Testis (tissue), 3 donors: ENCODE measurements around the gene PCNX3. TPM values are rescaled to one million over a fixed set of nuclear protein-coding genes. Genes with fewer than 3 reads are reported as not detected.

Experiments
- DNase-seq: peaks from one replicate; pipeline ENCODE4 v3.0.0-alpha.2; 2019
- H3K27ac ChIP-seq, 2 donors: fragments of 200-600 bp; sonication (generic); one replicate each; pipeline ENCODE4 v1.5.1; 2019
- H3K27me3 ChIP-seq: fragments of 200-600 bp; sonication (generic); one replicate; pipeline ENCODE4 v1.5.1; 2019
- H3K36me3 ChIP-seq: fragments of 200-600 bp; sonication (generic); one replicate; pipeline ENCODE4 v1.5.1; 2017; ENCODE audit warnings: low read depth; ENCODE audit errors: missing control alignments
- H3K4me1 ChIP-seq: fragments of 200-600 bp; sonication (generic); one replicate; pipeline ENCODE4 v1.5.1; 2019
- H3K4me3 ChIP-seq, 2 donors: fragments of 200-600 bp; sonication (generic); one replicate each; pipeline ENCODE4 v1.5.1; 2017 to 2019
- H3K9me3 ChIP-seq: fragments of 200-600 bp; sonication (generic); one replicate; pipeline ENCODE4 v1.5.1; 2017
- POLR2A ChIP-seq: fragments of 450-650 bp; IDR thresholded peaks from one replicate; pipeline ENCODE4 v1.6.1; 2017; ENCODE audit warnings: antibody characterized with exemption, mild to moderate bottlenecking, moderate library complexity
- WGBS, 2 donors: methylation state at CpG; one replicate each; pipeline ENCODE4 v1.1.5; 2018; 5-methylcytosine and 5-hydroxymethylcytosine counted together
- intact Hi-C: fragments of 100-400 bp; cut with DNase I; formaldehyde crosslinking; loops from one replicate; pipeline ENCODE4 v1.15.1; 2023; ENCODE audit warnings: low total_unique reads
- polyA plus RNA-seq: library from polyadenylated mRNA; stranded (reverse); fragments of 350-450 nt; fragmentation: Illumina TruSeq; extraction: RNeasy Lipid Tissue Mini Kit (QIAGEN cat#74804); gene quantifications from one replicate; pipeline ENCODE4 v1.2.3, GENCODE V29; 2014; ENCODE audit warnings: low read depth, low replicate concordance; ENCODE audit not compliant: insufficient read depth
- total RNA-seq, 2 donors: library from RNA; depleted of rRNA; stranded (reverse); fragments of >200 nt; gene quantifications; one replicate each; pipeline ENCODE4 v1.2.3, GENCODE V29; 2016
- TF ChIP-seq, protein P1 (sequence below), 3 experiments: fragments of 450-650 bp in 2 of 3; fragments of 200-600 bp in 1 of 3; sonication (generic) in 1 of 3; IDR thresholded peaks; one replicate each; pipeline ENCODE4 v1.5.1; 2016 to 2019; ENCODE audit warnings: antibody characterized with exemption in 3 of 3, mild to moderate bottlenecking in 2 of 3, moderate library complexity in 1 of 3

The PCNX3 gene
- total and polyA plus RNA-seq, 3 donors from 2014 or later, result 61.4 to 87.6 (median 78.4) TPM

DNA sequence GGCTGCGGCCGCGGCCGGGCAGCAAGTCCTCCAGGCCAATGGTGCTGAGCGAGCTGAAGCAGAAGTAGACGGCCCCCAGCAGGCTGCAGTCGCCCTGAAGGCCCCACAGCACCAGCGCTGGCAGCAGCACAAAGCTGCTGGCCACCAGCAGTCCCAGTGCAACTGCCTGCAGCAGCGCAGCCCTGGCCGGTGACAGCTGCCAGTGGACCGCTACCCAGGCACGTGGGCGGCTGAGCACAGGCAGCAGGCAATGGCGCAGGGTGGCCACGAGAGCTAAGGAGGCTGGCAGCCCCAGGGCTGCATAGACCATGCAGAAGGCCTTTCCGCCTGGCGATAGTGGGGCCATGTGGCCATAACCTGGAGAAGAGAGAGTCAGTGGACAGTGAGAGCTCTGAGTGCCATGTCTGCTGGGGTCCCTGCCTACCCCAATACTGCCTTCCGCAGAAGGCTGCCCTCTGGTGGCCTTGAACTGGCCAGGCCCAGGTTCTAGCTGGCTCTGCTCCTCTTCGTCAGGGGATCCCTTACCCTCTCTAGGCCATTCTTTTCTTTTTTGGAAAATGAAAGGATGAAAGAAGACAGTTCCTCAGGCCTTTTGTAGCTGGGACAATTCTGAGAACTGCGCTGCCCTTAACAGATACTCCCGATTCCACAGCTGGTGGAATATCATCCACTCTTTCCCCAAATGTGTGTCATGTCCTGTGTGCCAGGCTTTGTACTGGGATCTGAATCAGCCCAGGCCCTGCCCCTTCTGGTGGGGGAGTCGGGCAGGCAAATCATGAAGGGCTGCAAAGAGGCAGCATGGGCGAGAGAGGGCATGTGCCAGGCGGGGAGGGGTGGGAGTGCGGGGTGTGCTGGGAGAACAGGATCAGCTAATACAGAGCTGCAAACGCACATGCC, 21.8 kb upstream of the PCNX3 start:
- no peaks in the 10 kb centered on the region for H3K36me3 ChIP-seq
- no peak overlapping the region for H3K4me3 ChIP-seq
- H3K4me1 ChIP-seq, result peaks cover 7% of the 10 kb centered on the region
- H3K27me3 ChIP-seq, result no peaks in the 10 kb centered on the region
- 74 to 75% methylated on average over 9 to 24 of the region's 26 CpGs for WGBS, 2 donors
- H3K9me3 ChIP-seq, result no peaks in the 10 kb centered on the region
- DNase-seq, result peak; percentile 57
- no peak overlapping the region for H3K27ac ChIP-seq
- TF ChIP-seq, protein P1, sequence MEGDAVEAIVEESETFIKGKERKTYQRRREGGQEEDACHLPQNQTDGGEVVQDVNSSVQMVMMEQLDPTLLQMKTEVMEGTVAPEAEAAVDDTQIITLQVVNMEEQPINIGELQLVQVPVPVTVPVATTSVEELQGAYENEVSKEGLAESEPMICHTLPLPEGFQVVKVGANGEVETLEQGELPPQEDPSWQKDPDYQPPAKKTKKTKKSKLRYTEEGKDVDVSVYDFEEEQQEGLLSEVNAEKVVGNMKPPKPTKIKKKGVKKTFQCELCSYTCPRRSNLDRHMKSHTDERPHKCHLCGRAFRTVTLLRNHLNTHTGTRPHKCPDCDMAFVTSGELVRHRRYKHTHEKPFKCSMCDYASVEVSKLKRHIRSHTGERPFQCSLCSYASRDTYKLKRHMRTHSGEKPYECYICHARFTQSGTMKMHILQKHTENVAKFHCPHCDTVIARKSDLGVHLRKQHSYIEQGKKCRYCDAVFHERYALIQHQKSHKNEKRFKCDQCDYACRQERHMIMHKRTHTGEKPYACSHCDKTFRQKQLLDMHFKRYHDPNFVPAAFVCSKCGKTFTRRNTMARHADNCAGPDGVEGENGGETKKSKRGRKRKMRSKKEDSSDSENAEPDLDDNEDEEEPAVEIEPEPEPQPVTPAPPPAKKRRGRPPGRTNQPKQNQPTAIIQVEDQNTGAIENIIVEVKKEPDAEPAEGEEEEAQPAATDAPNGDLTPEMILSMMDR (IDR thresholded peaks at IDR 0.05), result peak in 2 of 3 experiments; percentile 45
- no peak for TF ChIP-seq POLR2A
- intact Hi-C loops, result no loop called here

DNA sequence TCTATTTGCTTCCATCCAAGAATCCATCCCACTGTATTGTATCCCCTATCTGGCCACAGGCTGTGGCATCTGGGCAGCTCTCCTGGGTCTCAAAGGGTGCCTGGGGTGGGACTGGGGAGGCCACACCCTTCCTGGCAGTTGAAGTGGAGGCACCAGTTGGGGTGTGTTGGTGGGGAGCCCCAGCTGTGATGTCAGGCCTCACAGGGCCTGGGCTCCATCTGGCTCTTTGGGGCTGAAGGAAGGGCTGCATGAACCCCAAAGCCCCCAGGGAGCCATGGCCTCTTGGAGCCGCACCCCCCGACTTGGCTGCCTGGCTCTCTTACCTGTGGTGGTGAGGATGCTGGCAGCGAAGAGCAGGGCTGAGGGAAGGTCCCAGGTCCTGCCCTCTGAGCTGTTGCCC, 20.4 kb upstream of the PCNX3 start:
- no peak overlapping the region for H3K27ac ChIP-seq
- no peak for DNase-seq

DNA sequence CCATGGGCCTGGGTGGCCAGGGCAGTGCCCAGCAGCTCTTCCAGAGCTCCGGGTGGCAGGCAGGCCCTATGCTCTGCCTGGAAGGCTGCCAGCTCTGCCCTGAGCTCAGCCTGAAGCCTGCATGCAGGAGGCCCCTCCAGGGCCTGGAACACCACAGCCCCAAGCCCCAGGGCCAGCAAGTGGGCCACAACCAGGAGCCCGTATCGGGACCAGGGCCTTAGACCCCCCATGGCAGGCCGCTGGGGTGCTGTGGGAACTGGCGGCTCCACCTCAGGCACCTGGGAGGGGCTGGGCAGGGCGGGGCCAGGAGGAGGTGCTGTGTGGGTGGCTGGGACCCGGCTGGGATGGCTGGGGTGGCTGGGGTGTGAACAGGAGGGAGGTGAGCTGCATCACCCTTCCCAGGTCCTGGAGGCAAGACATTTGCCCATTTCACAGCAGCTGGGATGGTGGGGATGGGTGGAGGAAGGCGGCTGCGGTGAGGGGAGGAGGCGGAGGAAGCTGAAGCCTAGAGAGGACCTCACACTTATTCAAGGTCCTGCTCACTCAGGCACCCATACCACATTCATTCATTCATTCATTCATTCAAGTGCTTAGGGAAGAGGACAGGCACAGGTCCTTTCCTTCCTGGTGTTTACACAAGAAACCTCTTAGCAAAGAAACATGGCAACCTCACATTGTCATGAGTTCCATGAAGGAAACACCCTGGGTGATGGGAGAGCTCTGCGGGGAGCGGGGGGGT, 19.9 kb upstream of the PCNX3 start, which contains the start of gene KCNK7:
Gene KCNK7, minus strand, starts transcription at position 258 of the 739 bp plus-strand sequence. Its CDS starts 28 bp downstream, at position 230.
- intact Hi-C loops, result no loop called here
- H3K27me3 ChIP-seq, result no peaks in the 10 kb centered on the region
- H3K4me3 ChIP-seq, result no peak within 1 kb of the TSS
- no peaks in the 10 kb centered on the region for H3K36me3 ChIP-seq
- WGBS, 2 donors, result 77 to 90% methylated on average over 9 to 12 of the region's 12 CpGs
- no peaks in the 10 kb centered on the region for H3K9me3 ChIP-seq
- DNase-seq, result no peak
- no peak within 1 kb of the TSS for H3K27ac ChIP-seq
- H3K4me1 ChIP-seq, result peaks cover 4% of the 10 kb centered on the region
- TF ChIP-seq, protein P1 (IDR thresholded peaks at IDR 0.05), result no peak
- no peak for TF ChIP-seq POLR2A

More for the DNA sequence above, 20.4 kb upstream of the PCNX3 start:
- Histone ChIP-seq H3K36me3 (no peaks in the 10 kb centered on the region), H3K4me1 (peaks cover 4% of the 10 kb centered on the region), H3K27me3 (no peaks in the 10 kb centered on the region), H3K9me3 (no peaks in the 10 kb centered on the region), H3K4me3 (no peak overlapping the region)
- 87% methylated on average over 3 of the region's 3 CpGs; no CpG with 5 or more reads in 1 of the 2 donors for WGBS, 2 donors
- TF ChIP-seq, protein P1 (IDR thresholded peaks at IDR 0.05), result no peak
- TF ChIP-seq POLR2A, result no peak
- intact Hi-C loops, result no loop called here

DNA sequence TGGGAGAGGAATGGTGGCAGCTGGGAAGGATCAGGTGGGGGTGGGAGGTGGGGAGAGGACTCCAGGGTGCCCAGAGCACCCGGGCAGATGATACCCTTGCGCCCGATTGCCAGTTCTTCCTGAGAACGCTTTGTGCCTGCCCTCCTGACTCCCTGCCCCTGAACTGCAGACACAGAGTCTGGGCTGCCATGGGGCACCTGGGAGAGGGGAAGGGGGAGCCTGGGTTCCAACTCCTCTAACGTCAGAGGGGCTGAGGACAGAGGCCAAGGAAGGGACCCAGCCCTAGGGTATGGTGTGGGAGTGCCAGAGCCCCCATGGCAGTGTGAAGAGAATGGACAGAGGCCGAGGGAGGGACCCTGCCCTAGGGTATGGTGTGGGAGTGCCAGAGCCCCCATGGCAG, 19.1 kb upstream of the PCNX3 start:
- no peaks in the 10 kb centered on the region for H3K36me3 ChIP-seq
- H3K4me1 ChIP-seq, result peaks cover 4% of the 10 kb centered on the region
- no peak for DNase-seq
- no peaks in the 10 kb centered on the region for H3K27me3 ChIP-seq
- TF ChIP-seq, protein P1 (IDR thresholded peaks at IDR 0.05), result no peak
- TF ChIP-seq POLR2A, result no peak
- H3K27ac ChIP-seq, result no peak overlapping the region
- intact Hi-C loops, result no loop called here
- H3K9me3 ChIP-seq, result no peaks in the 10 kb centered on the region
- no peak overlapping the region for H3K4me3 ChIP-seq
- WGBS, 2 donors, result 79 to 81% methylated on average over 6 of the region's 6 CpGs
